Measurements from ENCODE around the gene KMT2C. TPM values are rescaled to one million over a fixed set of nuclear protein-coding genes. Genes with fewer than 3 reads are reported as not detected.

KMT2C gene
- total and polyA plus RNA-seq, 2 of the 8 experiments (the other 6 are each of a cell fraction or from before 2014, with no cell fraction given), result 9.1 to 40.8 TPM

GRCh38 chr7:152137476-152138025 is 298.3 kb downstream of the KMT2C start (continued):
- TF ChIP-seq HDAC2 (IDR thresholded peaks at IDR 0.05; ENCODE audit: borderline replicate concordance in 1 of 2, low read depth in 2 of 2, low read length in 2 of 2), result no peak

Data from H1 (cell line).